SK-N-SH (cell line): ENCODE results near the gene CAMK2B.

ENCODE experiments used
- CHD2 ChIP-seq: fragments of 150-350 bp; IDR thresholded peaks from 2 replicates; pipeline ENCODE4 v1.6.1; 2018; ENCODE audit warnings: low read length; ENCODE audit not compliant: partially characterized antibody
- CTCF ChIP-seq: fragments of 200-600 bp; sonication (generic); IDR thresholded peaks from 2 replicates; pipeline ENCODE4 v1.6.1; 2017; ENCODE audit warnings: antibody characterized with exemption, mild to moderate bottlenecking, moderate library complexity
- ELF1 ChIP-seq: IDR thresholded peaks from 2 replicates; pipeline ENCODE4 v1.4.0; 2012
- GABPA ChIP-seq: IDR thresholded peaks from 2 replicates; pipeline ENCODE4 v1.4.0; 2012; ENCODE audit warnings: low read depth, mild to moderate bottlenecking
- IRF3 ChIP-seq: fragments of 150-350 bp; IDR thresholded peaks from 2 replicates; pipeline ENCODE4 v1.6.1; 2016; ENCODE audit warnings: mild to moderate bottlenecking, low read depth, low read length
- MXI1 ChIP-seq: IDR thresholded peaks from 2 replicates; pipeline ENCODE4 v1.6.1; 2012; ENCODE audit warnings: mild to moderate bottlenecking, low read depth, low read length, improper control_type of control experiment
- POLR2AphosphoS5 ChIP-seq: IDR thresholded peaks from 2 replicates; pipeline ENCODE4 v1.6.1; 2012; ENCODE audit warnings: low read depth, low read length
- RAD21 ChIP-seq: IDR thresholded peaks from 2 replicates; pipeline ENCODE4 v1.6.1; 2012; ENCODE audit warnings: mild to moderate bottlenecking, low read length
- REST ChIP-seq: IDR thresholded peaks from 2 replicates; pipeline ENCODE4 v1.6.1; 2012; ENCODE audit warnings: mild to moderate bottlenecking, low read depth, low read length, moderate library complexity
- SMC3 ChIP-seq: IDR thresholded peaks from 2 replicates; pipeline ENCODE4 v1.6.1; 2012; ENCODE audit warnings: low read depth, low read length, improper control_type of control experiment
- TAF1 ChIP-seq: IDR thresholded peaks from 2 replicates; pipeline ENCODE4 v1.6.1; 2012; ENCODE audit warnings: low read depth, mild to moderate bottlenecking, low read length, moderate library complexity, borderline replicate concordance
- TEAD4 ChIP-seq: IDR thresholded peaks from 2 replicates; pipeline ENCODE4 v1.4.0; 2012; ENCODE audit warnings: mild to moderate bottlenecking, borderline replicate concordance; ENCODE audit not compliant: insufficient read depth
- USF2 ChIP-seq: fragments of 150-350 bp; IDR thresholded peaks from 2 replicates; pipeline ENCODE4 v1.6.1; 2017; ENCODE audit warnings: antibody characterized with exemption, low read length, low read depth, borderline replicate concordance

GRCh38 chr7:44292876-44293560, 32.4 kb downstream of the CAMK2B start:
- no peak for TF ChIP-seq CHD2
- no peak for TF ChIP-seq POLR2AphosphoS5
- TF ChIP-seq IRF3 = no peak
- no peak for TF ChIP-seq CTCF
- no peak for TF ChIP-seq USF2
- no peak for TF ChIP-seq TAF1
- TF ChIP-seq SMC3 = no peak
- TF ChIP-seq RAD21 = no peak
- TF ChIP-seq ELF1 = no peak
- TF ChIP-seq GABPA = no peak
- TF ChIP-seq TEAD4 = no peak
- no peak for TF ChIP-seq REST
- TF ChIP-seq MXI1 = no peak
